Choroid plexus epithelial cell (primary cell): ENCODE data around the gene GYS2.

Experiments
- DNase-seq: peaks from one replicate; pipeline ENCODE4 v3.0.0-alpha.2; 2010; ENCODE audit warnings: low read depth
- H3K4me3 ChIP-seq: 2 replicates; pipeline ENCODE4 v1.5.1; 2011; ENCODE audit warnings: low read depth, mild to moderate bottlenecking, control low read depth, low read length, moderate library complexity
- TF ChIP-seq, protein P1 (sequence below): conservative IDR thresholded peaks from 2 replicates; pipeline ENCODE4 v1.5.1; 2011; ENCODE audit warnings: low read depth, mild to moderate bottlenecking, control low read depth, inconsistent platforms, low read length, moderate library complexity

Gene GYS2

DNA sequence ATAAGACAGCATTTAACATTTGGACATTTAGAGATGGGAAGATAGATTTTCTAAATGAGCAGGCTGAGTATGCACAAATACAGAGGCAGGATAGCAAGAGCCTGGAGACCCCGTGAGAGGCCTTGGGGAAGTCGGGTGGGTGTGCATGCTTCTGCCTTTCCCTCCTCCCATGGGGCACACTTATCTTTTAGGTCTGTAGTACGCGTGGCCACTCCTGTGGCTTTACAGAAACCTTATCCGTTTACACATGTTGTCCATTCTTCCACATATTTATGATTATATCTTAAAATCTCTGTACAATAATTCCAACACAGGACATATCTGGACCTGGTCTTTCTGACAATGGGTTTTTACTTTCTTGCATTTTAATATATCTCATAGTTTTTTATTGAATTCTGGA, 33.6 kb downstream of the GYS2 start:
- no peak overlapping the region for H3K4me3 ChIP-seq
- DNase-seq = no peak
- TF ChIP-seq, protein P1, sequence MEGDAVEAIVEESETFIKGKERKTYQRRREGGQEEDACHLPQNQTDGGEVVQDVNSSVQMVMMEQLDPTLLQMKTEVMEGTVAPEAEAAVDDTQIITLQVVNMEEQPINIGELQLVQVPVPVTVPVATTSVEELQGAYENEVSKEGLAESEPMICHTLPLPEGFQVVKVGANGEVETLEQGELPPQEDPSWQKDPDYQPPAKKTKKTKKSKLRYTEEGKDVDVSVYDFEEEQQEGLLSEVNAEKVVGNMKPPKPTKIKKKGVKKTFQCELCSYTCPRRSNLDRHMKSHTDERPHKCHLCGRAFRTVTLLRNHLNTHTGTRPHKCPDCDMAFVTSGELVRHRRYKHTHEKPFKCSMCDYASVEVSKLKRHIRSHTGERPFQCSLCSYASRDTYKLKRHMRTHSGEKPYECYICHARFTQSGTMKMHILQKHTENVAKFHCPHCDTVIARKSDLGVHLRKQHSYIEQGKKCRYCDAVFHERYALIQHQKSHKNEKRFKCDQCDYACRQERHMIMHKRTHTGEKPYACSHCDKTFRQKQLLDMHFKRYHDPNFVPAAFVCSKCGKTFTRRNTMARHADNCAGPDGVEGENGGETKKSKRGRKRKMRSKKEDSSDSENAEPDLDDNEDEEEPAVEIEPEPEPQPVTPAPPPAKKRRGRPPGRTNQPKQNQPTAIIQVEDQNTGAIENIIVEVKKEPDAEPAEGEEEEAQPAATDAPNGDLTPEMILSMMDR = no peak

DNA sequence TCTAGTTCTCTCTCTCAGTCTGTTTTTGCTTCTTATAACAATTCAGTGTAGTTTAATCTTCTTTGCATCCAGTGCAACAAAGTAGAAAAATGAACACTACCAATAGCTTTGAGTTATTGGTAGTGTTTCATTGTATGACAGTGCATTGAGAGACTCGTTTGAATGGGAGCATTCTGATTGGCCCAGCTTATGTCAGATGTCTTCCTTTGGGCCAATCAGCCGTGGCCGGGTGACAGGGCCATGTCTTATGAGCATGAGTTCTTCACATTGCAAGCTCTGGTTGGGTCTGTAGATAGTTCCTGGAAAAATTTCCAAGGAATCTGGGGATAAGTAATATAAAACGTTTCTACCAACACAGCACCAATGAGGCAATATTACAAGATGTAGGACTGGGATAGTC, 36.5 kb downstream of the GYS2 start:
- TF ChIP-seq, protein P1 = no peak
- no peak for DNase-seq
- no peak overlapping the region for H3K4me3 ChIP-seq

DNA sequence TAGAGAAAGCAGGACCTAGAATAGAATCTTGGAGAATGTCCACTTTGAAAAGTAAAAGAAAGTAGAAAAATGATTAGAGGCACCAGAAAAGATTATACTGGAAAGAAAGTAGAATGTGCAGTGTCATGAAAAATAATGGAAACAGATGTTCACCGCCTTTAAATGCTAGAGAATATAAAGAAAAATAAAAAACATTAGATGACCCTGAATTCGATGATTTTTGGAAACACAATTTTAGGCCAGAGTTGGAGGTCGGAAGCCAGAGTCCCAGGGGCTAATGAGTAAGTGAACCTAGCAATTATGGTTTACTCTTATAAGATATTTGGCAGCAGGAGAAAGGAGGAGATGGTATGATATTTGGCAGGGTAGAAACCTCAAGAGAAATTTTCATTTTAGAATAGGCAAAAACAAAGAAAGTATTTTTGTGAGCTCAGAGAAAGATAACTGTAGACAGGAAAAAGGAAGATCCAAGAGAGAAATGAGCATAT, 37.7 kb downstream of the GYS2 start:
- TF ChIP-seq, protein P1 = no peak
- no peak for DNase-seq
- H3K4me3 ChIP-seq = no peak overlapping the region

DNA sequence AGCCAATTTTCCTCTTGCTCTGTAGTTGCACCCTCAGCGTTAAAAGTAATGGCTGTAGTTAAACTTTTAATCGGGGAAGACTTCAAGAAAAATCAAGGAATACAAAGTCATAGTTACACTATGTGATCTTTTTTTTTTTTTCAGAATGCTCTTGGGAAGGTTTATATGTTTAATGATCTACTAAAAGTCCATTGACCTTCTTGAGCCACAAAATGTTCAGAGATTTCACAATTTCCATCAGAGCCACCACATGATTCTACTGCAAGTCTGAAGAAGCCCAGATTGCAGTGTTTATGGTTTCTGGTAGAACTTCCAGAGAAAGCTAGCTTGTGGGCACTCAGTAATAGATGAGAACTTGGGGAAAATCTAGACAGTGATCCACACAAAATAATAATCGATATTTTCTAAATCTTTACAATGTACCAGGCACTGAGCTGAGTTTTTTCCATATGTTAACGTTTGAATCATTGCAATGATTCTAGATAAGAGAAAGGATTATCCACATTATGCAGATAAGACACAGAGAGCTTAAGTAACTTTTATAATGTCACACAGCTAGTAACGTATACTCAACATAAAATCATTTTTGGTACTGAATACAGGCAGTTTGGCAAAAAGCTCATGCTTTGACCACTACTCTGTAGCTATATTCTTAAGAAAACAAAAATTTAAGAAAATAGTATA, 38.3 kb downstream of the GYS2 start:
- H3K4me3 ChIP-seq = no peak overlapping the region
- peak; percentile 78 for DNase-seq
- TF ChIP-seq, protein P1 = no peak

DNA sequence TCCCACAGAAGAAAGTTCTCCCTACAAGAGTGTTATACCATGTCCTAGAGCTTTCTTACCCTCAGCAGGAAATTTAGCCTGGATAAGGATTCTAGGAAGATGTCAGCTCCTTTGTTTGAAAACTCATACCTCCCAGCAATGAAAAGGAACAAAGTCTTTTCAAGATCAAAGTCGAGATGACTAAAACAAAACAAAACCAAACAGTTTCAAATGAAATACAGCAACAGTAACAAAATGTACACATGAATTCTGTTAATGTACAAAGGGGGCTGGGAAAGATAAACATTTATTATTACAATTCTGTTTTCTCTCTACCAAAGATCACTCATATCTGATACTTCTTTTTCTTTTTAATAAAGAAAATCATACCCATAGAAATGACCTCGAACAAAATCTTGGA, 41.8 kb downstream of the GYS2 start:
- DNase-seq = no peak
- TF ChIP-seq, protein P1 = no peak
- no peak overlapping the region for H3K4me3 ChIP-seq

DNA sequence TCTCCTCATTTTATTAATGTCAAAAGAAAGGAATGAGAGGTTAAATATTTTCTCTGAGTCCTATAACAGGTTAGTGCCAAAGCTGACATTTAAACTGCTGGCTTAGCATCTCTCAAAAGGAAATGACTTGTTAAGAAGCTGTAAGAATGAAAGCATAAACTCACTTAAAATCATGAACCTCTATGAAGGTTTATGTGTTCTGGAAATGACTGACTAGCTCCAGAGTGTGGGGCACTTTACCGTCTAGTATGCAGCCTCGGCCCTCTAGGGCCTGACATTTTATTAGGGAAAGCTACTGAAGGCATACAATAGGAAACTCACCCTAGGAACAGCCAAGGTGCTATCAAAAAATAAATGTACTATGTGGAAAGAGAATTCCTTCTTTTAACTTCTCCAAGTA, 43.5 kb downstream of the GYS2 start:
- TF ChIP-seq, protein P1 = no peak
- DNase-seq = peak; percentile 41
- H3K4me3 ChIP-seq = no peak overlapping the region
